Right cardiac atrium (tissue), 5 donors: ENCODE data around the gene GRIK4. TPM values are rescaled to one million over a fixed set of nuclear protein-coding genes. Genes with fewer than 3 reads are reported as not detected.

Experiments
- ATAC-seq, 2 donors: fragments of 200-7000 bp; cut with Tn5 transposase; one replicate each; pipeline versions ENCODE4 v1.8.0 to v1.9.1; 2020; ENCODE audit warnings: moderate library complexity in 2 of 2, mild to moderate bottlenecking in 1 of 2
- DNase-seq, 3 donors: peaks; one replicate each; pipeline ENCODE4 v3.0.0-alpha.2; 2020
- H3K27ac ChIP-seq: one replicate; pipeline ENCODE4 v1.5.1; 2013; ENCODE audit warnings: mild to moderate bottlenecking, low read length, control low read depth, moderate library complexity
- H3K27me3 ChIP-seq: one replicate; pipeline ENCODE4 v1.6.1; 2013; ENCODE audit not compliant: control insufficient read depth, insufficient read depth
- H3K4me1 ChIP-seq: one replicate; pipeline ENCODE4 v1.6.1; 2013; ENCODE audit warnings: low read length; ENCODE audit not compliant: control insufficient read depth, insufficient read depth
- H3K4me3 ChIP-seq: one replicate; pipeline ENCODE4 v1.5.1; 2013; ENCODE audit warnings: low read length, control low read depth
- H3K9me3 ChIP-seq: one replicate; pipeline ENCODE4 v1.6.1; 2013; ENCODE audit warnings: low read length; ENCODE audit not compliant: control insufficient read depth
- WGBS: extraction: QIAGEN DNeasy Blood & Tissue Kit; methylation state at CpG from one replicate; pipeline ENCODE4 v1.1.7; 2013; 5-methylcytosine and 5-hydroxymethylcytosine counted together
- intact Hi-C, 4 donors: fragments of 100-400 bp; cut with DNase I; formaldehyde crosslinking; loops; one replicate each; pipeline versions ENCODE4 v1.11.0 to v1.14.0; 2022 to 2023
- polyA plus RNA-seq: library from polyadenylated mRNA; stranded (reverse); fragments of 200-250 nt; gene quantifications from one replicate; pipeline ENCODE4 v1.2.3, GENCODE V29; 2013
- total RNA-seq, 4 donors: library from RNA; stranded (reverse); fragmentation: NEBNext Ultra II Directional; extraction: Animal tissue kit (Norgen Biotek cat#: 25700); gene quantifications; one replicate each; pipeline ENCODE4 v1.2.1, GENCODE V29; 2021
- donor health status: healthy with polysubstance abuse.
- donor health status: DM: no; HTN: yes; CAD: no.
- donor health status: DM: no; HTN: no; CAD: no.
- donor health status: DM: no; HTN: yes; CAD: no; lungs with severe emphysema.
- donor health status: DM: yes; HTN: yes; CAD: no.

Gene GRIK4
- total and polyA plus RNA-seq, 5 donors = 0.32 to 3.4 (median 0.80) TPM; not detected in 1

DNA sequence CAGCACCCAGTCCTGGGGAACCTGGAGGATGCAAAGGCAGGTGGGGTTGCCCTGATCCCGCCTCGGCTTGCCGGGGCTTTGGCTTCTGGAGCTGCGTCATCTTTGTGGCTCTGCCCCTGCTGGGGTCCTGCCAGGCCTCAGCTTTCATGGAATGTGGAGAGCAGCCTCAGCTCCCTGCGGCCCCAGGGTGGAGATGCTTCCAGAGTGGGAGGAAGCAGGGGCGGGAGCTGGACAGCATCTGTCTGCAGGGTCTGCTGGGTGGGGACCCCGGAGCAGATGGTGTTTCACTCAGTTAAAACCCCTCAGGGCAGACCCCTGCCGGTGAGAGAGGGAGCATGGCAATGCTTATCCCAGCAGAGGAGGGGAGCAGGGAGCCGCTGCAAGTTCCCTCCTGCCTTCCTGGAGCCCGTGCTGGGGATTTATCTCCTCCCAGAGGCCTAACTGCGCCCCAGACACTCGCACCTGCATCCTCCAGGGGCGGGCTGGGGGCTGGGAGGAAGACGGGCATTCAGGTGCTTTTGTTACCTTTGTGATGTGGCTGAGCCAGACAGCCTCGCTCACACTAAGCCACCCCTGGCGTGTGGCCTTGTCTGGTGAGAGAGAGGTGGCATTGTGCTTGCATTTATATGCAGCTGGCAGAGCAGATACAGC is 15.7 kb downstream of the GRIK4 start:
- peak; percentile 58 to 88 (median 73) for DNase-seq
- WGBS = 33% methylated on average over 16 of the region's 16 CpGs
- intact Hi-C loops = no loop called here
- ATAC-seq = peak; percentile 53 to 55
- Histone ChIP-seq H3K4me1 (no peaks in the 10 kb centered on the region), H3K9me3 (no peaks in the 10 kb centered on the region), H3K4me3 (no peak overlapping the region), H3K27ac (no peak overlapping the region), H3K27me3 (no peaks in the 10 kb centered on the region)

DNA sequence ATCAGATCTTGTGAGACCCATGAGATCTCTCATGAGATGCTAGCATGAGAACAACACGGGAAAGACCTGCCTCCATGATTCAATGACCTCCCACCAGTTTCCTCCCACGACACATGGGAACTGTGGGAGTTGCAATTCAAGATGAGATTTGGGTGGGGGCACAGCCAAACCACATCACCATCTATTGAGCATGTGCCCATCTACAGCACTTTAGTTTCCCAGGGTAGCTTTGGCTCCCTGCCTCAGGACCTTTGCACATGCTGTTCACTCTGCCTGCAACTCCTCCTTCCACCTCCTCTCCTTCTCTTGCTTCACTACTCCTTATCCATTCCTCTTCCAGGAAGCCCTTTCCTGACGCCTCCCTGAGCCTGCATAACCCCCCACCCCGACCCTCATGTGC is 17.2 kb downstream of the GRIK4 start:
- H3K9me3 ChIP-seq = no peaks in the 10 kb centered on the region
- peaks cover 3% of the 10 kb centered on the region for H3K4me1 ChIP-seq
- 87% methylated on average over 4 of the region's 4 CpGs for WGBS
- intact Hi-C loops = no loop called here
- ATAC-seq = no peak
- H3K27ac ChIP-seq = no peak overlapping the region
- H3K4me3 ChIP-seq = no peak overlapping the region
- DNase-seq = no peak
- no peaks in the 10 kb centered on the region for H3K27me3 ChIP-seq

DNA sequence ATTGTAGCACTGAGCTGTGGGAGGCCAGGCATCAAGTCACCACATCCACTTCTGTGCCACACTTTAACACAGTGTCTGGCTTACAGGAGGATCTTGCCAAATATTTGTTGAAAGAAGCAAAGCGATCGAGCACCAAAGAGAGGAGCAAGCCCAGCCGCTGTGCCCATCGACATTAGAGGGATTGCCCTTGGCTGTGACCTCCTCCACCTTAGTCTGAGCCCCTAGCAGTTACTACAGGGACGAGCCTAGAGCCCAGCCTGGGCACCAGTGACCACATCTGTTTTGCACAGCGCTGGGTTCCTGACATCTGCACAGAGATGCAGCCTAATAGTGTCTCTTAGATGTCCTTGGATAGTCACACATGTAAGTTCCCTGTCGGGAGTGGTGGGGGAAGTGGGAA is 17.7 kb downstream of the GRIK4 start:
- no peaks in the 10 kb centered on the region for H3K27me3 ChIP-seq

DNA sequence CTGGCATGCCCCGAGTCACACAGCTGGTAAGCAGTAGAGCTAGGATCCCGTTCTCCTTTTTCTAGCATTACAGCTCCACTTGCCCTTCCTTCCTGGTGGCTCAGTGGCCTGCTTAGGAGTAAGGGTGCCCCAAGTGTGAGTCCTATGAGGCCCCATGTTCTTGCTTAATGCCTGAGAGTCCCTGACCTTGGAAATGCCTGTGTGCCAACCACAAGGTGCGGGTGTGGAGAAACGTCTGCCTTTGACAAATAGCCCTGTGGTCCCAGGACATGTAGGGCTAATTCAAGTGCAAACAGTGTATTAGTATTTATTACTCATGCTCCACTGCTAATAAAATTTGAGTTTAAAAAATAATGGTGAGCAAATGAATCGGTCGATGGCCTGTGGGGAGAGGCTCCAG is 18.4 kb downstream of the GRIK4 start:
- Histone ChIP-seq H3K9me3 (no peaks in the 10 kb centered on the region), H3K27ac (no peak overlapping the region), H3K4me3 (no peak overlapping the region), H3K27me3 (no peaks in the 10 kb centered on the region), H3K4me1 (peaks cover 3% of the 10 kb centered on the region)
- 83% methylated on average over 6 of the region's 6 CpGs for WGBS
- ATAC-seq (no peak), DNase-seq (no peak)
- intact Hi-C loops = no loop called here

More for the DNA sequence above, 17.7 kb downstream of the GRIK4 start:
- Histone ChIP-seq H3K27ac (no peak overlapping the region), H3K9me3 (no peaks in the 10 kb centered on the region), H3K4me1 (peaks cover 3% of the 10 kb centered on the region), H3K4me3 (no peak overlapping the region)
- intact Hi-C loops = no loop called here
- no peak for DNase-seq
- WGBS = 85% methylated on average over 7 of the region's 7 CpGs
- no peak for ATAC-seq

DNA sequence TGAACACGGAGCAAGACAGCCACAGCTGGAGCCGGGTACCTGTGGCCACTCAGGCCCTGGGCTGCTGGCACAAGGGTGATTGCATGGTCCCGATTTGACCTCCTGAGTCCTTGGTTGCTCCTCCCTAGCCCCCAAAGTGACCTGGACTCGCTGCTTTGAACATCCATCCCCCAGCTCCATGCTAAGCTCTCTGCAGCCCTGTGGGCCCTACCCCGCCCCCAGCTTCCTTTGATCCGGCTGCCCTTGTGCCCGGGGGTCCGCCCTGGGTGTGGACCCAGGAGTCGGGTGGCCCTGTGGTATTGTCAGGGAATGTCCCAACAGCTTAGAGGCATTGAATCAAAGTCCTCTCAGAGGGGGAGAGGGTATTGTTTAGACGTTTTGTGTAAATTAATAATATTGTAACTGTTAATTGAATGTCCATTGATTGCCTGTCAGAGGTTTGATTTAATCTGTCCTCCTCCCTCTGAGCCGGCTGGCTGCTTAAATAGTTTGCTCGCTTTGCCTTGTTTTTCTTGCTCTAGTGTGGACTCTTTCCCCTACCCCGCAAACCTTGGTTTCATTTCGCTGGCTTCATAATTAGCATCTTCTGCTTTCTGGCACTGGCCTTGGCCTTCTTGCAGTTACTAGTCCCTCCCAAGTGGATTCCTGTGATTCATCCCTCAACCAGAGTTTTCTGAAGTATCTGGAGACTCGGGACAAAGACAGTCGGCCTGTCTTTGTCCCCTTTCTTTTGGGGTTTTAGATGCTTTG is 20.7 kb downstream of the GRIK4 start:
- Histone ChIP-seq H3K4me1 (peaks cover 3% of the 10 kb centered on the region), H3K4me3 (no peak overlapping the region), H3K9me3 (no peaks in the 10 kb centered on the region), H3K27ac (no peak overlapping the region), H3K27me3 (no peaks in the 10 kb centered on the region)
- no peak for DNase-seq
- ATAC-seq = no peak
- WGBS = 63% methylated on average over 16 of the region's 16 CpGs
- intact Hi-C loops = no loop called here

DNA sequence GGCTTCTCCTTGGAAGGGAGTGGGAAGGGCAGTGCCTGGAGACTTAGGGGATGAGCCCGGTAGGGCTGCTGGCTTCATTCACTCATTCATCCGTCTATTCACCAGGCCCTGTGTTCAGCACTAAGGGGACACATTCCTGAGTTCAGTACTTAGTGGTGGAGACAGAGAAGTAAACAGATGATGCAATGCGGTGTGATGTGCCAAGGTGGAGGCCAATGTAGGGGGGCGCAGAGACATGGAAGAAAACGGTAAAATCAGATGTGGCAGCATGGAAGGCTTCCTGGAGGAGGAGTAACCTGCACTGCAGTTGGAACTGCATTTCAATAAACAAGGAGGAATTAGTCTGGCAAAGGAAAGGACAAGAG is 21.3 kb downstream of the GRIK4 start:
- ATAC-seq (no peak), DNase-seq (no peak)
- intact Hi-C loops = no loop called here
- Histone ChIP-seq H3K27me3 (no peaks in the 10 kb centered on the region), H3K9me3 (no peaks in the 10 kb centered on the region), H3K27ac (no peak overlapping the region), H3K4me3 (no peak overlapping the region), H3K4me1 (peaks cover 3% of the 10 kb centered on the region)
- 46% methylated on average over 5 of the region's 5 CpGs for WGBS

DNA sequence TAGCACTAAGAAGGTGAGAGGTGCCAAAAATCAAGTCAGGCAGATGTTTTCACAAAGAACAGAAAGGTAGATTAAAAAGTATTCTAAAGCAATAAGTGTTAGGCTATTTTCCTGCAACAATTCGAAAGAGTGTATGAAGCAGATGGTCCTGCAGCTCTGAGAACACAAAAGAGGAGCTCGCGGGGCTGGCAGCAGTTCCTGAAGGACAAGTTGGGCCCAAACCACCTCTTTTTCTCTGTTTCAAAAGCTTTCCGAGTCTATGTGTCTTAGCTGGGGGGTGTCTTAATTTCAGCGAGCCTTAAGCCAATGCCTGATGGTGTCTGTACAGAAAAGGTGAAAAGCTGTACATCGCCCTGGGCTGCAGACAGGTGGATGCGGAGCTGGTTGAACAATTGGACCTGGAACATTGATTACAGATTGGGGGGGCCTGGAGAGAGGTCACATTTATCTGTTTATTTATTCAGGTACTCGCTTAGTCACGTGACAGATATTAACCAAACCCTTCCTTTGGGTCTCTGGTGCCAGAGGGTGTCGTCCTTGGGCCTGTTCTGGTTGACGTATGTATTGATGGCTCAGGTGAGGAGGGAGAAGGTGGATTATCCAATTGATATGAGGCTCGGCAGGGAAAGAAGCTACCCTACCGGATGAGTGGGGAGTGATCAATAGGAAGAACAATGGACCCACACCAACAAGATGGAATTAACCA is 24.7 kb downstream of the GRIK4 start:
- Histone ChIP-seq H3K4me3 (no peak overlapping the region), H3K27me3 (no peaks in the 10 kb centered on the region), H3K27ac (no peak overlapping the region), H3K4me1 (peaks cover 5% of the 10 kb centered on the region), H3K9me3 (no peaks in the 10 kb centered on the region)
- no peak for ATAC-seq
- no peak for DNase-seq
- intact Hi-C loops = no loop called here
- WGBS = 94% methylated on average over 13 of the region's 13 CpGs

DNA sequence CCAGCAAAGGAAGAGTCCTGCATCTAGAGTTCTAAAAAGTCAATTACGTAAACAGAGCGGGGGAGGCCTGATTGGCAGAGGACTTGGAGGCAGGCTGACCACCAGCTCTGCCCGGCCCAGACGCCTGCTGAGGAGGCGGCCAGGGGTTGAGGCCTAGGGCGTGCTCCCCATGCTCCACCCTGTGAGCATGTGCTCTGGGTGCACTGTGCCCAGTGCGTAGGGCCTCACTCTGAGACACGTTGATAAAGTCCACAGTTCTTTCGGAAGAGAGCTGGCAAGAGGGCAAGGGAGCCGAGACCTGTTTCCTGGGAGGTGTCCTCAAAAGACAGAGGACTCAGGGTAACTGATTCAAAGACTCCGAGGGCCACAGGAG is 25.2 kb downstream of the GRIK4 start:
- no peak for DNase-seq
- WGBS = 90% methylated on average over 11 of the region's 11 CpGs
- intact Hi-C loops = no loop called here
- Histone ChIP-seq H3K27ac (no peak overlapping the region), H3K27me3 (no peaks in the 10 kb centered on the region), H3K4me3 (no peak overlapping the region), H3K9me3 (no peaks in the 10 kb centered on the region), H3K4me1 (peaks cover 5% of the 10 kb centered on the region)
- ATAC-seq = no peak

DNA sequence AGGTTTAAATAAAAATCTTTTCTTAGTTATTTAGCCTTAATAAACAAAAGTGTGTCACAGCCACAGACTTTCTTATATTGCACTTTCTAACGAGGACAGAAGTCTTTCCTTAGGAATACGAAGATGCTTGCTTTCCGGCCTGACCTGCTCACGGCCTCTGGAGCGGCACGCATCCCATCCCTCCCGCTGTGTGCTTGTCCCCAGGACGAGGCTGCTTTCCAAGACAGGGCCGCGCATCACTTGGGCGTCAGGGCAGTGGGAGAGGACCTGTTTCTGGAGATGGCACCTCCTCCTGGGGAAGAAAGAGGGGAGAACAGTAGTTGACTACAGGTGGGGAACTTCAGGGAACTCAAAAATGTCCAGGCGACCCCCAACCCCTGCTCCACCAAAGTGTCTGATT is 26.4 kb downstream of the GRIK4 start:
- Histone ChIP-seq H3K27ac (no peak overlapping the region), H3K9me3 (no peaks in the 10 kb centered on the region), H3K4me3 (no peak overlapping the region), H3K27me3 (no peaks in the 10 kb centered on the region), H3K4me1 (peaks cover 2% of the 10 kb centered on the region)
- ATAC-seq (no peak), DNase-seq (no peak)
- WGBS = 93% methylated on average over 12 of the region's 12 CpGs
- intact Hi-C loops = no loop called here

DNA sequence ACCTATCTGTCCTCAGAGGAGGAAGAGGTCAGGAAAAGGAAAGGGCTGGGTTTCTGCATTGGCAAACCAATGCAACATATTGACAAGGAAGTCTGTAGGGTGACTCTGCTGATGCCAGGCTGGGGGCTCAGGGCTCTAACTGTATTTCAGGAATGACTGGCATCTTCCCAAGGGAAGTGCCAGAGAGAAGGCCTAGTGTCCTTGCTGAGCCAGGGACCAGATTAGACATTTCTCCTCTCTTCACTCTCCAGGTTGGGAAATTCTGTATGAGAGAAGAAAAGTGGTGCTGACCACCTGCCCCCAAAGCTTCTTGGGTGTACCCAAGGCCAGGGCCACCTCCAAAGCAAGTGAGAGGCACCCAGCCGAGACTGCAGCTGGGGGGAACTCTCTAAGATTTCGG is 27.2 kb downstream of the GRIK4 start:
- Histone ChIP-seq H3K4me1 (peaks cover 2% of the 10 kb centered on the region), H3K4me3 (no peak overlapping the region), H3K27me3 (no peaks in the 10 kb centered on the region), H3K27ac (no peak overlapping the region), H3K9me3 (no peaks in the 10 kb centered on the region)
- no peak for DNase-seq
- 88% methylated on average over 2 of the region's 2 CpGs for WGBS
- intact Hi-C loops = no loop called here
- peak in 1 of 2 donors; percentile 34 for ATAC-seq

DNA sequence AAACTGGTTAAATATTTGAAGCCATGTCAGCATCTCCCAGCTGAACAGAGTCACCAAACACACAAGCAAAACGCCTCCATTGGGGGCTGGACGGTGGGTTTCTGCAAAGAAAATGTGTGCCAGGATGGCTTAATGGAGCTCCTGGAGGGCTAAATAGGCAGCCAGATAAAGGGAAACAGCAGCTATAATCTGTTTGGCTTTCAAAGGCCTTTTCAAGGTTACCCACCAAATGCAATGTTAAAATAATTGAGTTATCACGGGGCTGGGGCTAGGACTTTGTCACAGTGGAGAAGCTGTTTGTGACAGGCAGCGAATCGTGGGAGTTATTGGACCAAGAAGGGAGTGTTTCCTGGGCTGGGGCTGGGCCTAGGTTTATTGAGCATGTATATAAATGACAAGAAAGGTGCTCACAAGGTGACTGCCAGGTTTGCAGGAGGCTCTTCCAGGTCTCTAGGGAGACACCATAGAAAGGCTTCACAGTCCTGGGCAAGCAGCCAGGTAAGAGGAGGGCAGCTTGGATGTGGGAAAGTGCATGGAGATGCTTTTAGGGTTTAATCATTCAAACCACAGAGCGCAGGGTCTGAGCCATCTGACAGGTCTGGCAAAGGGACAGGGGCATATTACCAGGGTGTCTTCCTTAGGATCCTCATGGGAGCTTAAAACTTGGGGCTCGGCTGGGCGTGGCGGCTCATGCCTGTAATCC is 28.3 kb downstream of the GRIK4 start:
- H3K4me1 ChIP-seq = peaks cover 2% of the 10 kb centered on the region
- no peak overlapping the region for H3K4me3 ChIP-seq
- WGBS = 82% methylated on average over 9 of the region's 9 CpGs
- H3K27ac ChIP-seq = no peak overlapping the region
- no peak for DNase-seq
- H3K9me3 ChIP-seq = no peaks in the 10 kb centered on the region
- intact Hi-C loops = no loop called here
- no peak for ATAC-seq
- H3K27me3 ChIP-seq = no peaks in the 10 kb centered on the region
